Measurements from ENCODE around the gene CSRP3. TPM values are rescaled to one million over a fixed set of nuclear protein-coding genes. Genes with fewer than 3 reads are reported as not detected.

CSRP3 gene
- total and polyA plus RNA-seq, 2 donors from 2014 or later = not detected

DNA sequence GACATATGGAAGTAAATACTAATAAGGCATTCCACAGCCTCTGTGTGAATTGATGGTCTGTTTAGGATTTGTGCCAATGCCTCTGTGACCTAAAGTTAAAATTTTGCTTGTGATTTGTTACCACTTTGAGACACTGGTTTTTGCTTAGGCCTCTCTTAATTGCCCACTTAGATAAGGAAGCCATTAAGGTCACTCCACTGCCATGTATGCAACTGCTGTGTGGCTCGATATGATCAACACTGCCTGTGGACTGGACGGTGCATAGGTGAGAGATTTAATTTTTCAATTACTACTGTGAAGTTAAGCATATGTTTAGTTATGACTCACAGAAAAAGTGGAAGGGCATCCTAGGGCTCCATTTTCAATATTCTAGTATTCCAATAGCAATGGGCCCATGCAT is 36.9 kb downstream of the CSRP3 start:
- no peaks in the 10 kb centered on the region for H3K27me3 ChIP-seq (ENCODE audit: control insufficient read depth, insufficient read depth, low read length)
- H3K4me3 ChIP-seq (ENCODE audit: low read length in 3 of 3) = no peak overlapping the region
- no peak overlapping the region for H3K27ac ChIP-seq (ENCODE audit: low read depth in 2 of 2, low read length in 2 of 2)
- H3K9ac ChIP-seq (ENCODE audit: low read length in 3 of 3) = no peak overlapping the region
- intact Hi-C loops (cut with DNase I) = no loop called here
- H3K4me1 ChIP-seq (ENCODE audit: control insufficient read depth in 2 of 3, insufficient read depth in 2 of 3, low read depth in 1 of 3, low read length in 3 of 3) = no peaks in the 10 kb centered on the region
- H3K36me3 ChIP-seq (ENCODE audit: control insufficient read depth in 2 of 3, insufficient read depth in 3 of 3, low read length in 3 of 3) = peaks cover 0 to 8% (median 2%) of the 10 kb centered on the region in 3 donors
- DNase-seq = no peak
- H3K9me3 ChIP-seq (ENCODE audit: control insufficient read depth in 2 of 3, insufficient read depth in 1 of 3, low read length in 3 of 3) = no peaks in the 10 kb centered on the region
- TF ChIP-seq, protein P1, sequence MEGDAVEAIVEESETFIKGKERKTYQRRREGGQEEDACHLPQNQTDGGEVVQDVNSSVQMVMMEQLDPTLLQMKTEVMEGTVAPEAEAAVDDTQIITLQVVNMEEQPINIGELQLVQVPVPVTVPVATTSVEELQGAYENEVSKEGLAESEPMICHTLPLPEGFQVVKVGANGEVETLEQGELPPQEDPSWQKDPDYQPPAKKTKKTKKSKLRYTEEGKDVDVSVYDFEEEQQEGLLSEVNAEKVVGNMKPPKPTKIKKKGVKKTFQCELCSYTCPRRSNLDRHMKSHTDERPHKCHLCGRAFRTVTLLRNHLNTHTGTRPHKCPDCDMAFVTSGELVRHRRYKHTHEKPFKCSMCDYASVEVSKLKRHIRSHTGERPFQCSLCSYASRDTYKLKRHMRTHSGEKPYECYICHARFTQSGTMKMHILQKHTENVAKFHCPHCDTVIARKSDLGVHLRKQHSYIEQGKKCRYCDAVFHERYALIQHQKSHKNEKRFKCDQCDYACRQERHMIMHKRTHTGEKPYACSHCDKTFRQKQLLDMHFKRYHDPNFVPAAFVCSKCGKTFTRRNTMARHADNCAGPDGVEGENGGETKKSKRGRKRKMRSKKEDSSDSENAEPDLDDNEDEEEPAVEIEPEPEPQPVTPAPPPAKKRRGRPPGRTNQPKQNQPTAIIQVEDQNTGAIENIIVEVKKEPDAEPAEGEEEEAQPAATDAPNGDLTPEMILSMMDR (IDR thresholded peaks at IDR 0.05; ENCODE audit: borderline replicate concordance, extremely low read depth, insufficient read depth) = no peak
- no peak for FAIRE-seq

DNA sequence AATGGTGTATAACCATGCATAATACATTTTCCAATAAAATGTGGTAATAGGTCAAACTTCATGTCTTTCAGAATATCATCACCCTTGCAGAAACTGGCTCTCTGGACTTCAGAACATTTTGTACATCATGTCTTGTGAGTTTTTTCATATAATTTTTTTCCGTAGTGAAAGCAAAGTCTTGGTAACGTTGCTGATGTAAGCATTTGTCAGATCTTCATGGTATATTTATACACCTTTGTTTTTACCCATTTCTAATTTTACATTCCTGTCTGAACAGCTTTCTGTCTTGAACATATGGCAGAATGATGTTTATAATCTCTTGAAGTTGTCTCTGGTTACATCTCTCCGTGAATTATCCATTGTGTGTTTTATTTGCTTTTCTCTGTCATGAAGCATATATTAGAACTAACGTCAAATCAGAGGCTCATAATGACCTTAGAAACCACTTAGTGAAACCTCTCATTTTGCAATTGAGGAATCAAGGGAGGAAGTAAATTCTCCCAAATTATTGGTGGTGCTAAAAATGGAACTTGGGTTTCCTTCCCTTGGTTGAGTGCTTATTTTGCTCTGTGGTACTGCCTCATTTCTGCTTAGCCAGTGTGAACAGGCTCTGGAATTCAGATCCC is 37.4 kb downstream of the CSRP3 start:
- Histone ChIP-seq H3K9ac (ENCODE audit: low read length in 3 of 3) (no peak overlapping the region), H3K4me3 (ENCODE audit: low read length in 3 of 3) (no peak overlapping the region), H3K27me3 (ENCODE audit: control insufficient read depth, insufficient read depth, low read length) (no peaks in the 10 kb centered on the region), H3K9me3 (ENCODE audit: control insufficient read depth in 2 of 3, insufficient read depth in 1 of 3, low read length in 3 of 3) (no peaks in the 10 kb centered on the region), H3K36me3 (ENCODE audit: control insufficient read depth in 2 of 3, insufficient read depth in 3 of 3, low read length in 3 of 3) (peaks cover 0 to 8% (median 2%) of the 10 kb centered on the region in 3 donors), H3K27ac (ENCODE audit: low read depth in 2 of 2, low read length in 2 of 2) (no peak overlapping the region), H3K4me1 (ENCODE audit: control insufficient read depth in 2 of 3, insufficient read depth in 2 of 3, low read depth in 1 of 3, low read length in 3 of 3) (no peaks in the 10 kb centered on the region)
- FAIRE-seq = no peak
- no peak for DNase-seq
- intact Hi-C loops (cut with DNase I) = no loop called here
- TF ChIP-seq, protein P1 (IDR thresholded peaks at IDR 0.05; ENCODE audit: borderline replicate concordance, extremely low read depth, insufficient read depth) = no peak

DNA sequence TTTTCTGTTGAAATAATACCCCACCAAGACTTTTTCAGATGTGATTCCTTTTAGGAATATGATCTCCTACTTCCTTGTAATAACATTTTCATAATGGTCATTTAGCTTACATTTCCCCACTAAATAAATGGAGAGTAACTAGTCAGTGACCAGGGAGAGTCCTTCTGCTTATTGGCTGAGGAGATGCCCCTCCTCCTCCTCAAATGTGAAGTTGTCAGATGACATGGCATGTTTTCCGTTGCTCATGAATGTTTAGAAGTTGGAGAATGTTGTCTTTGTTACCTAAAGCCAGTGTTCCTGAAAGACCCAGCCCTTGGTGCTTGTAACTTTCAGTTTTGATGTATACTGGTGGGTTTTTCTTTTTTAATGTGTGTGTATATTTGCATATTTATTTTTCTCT is 38.2 kb downstream of the CSRP3 start:
- Histone ChIP-seq H3K27me3 (ENCODE audit: control insufficient read depth, insufficient read depth, low read length) (no peaks in the 10 kb centered on the region), H3K27ac (ENCODE audit: low read depth in 2 of 2, low read length in 2 of 2) (no peak overlapping the region), H3K9me3 (ENCODE audit: control insufficient read depth in 2 of 3, insufficient read depth in 1 of 3, low read length in 3 of 3) (no peaks in the 10 kb centered on the region), H3K4me1 (ENCODE audit: control insufficient read depth in 2 of 3, insufficient read depth in 2 of 3, low read depth in 1 of 3, low read length in 3 of 3) (no peaks in the 10 kb centered on the region), H3K36me3 (ENCODE audit: control insufficient read depth in 2 of 3, insufficient read depth in 3 of 3, low read length in 3 of 3) (peaks cover 0 to 8% (median 2%) of the 10 kb centered on the region in 3 donors), H3K9ac (ENCODE audit: low read length in 3 of 3) (no peak overlapping the region), H3K4me3 (ENCODE audit: low read length in 3 of 3) (no peak overlapping the region)
- no peak for DNase-seq
- intact Hi-C loops (cut with DNase I) = no loop called here
- no peak for FAIRE-seq
- TF ChIP-seq, protein P1 (IDR thresholded peaks at IDR 0.05; ENCODE audit: borderline replicate concordance, extremely low read depth, insufficient read depth) = no peak
